Lung (tissue), 12 donors: Measurements from ENCODE around the gene FSTL5. TPM values are rescaled to one million over a fixed set of nuclear protein-coding genes. Genes with fewer than 3 reads are reported as not detected.

Experiments used
- ATAC-seq: fragments of 200-7000 bp; cut with Tn5 transposase; one replicate; pipeline ENCODE4 v1.9.1; 2020; ENCODE audit warnings: moderate number of reproducible peaks; ENCODE audit not compliant: insufficient read depth, low FRiP score
- DNase-seq, 3 donors: peaks; one replicate each; pipeline ENCODE4 v3.0.0-alpha.2; 2013 to 2017
- H3K27ac ChIP-seq, 2 donors: one replicate each; pipeline ENCODE4 v1.5.1; 2013; ENCODE audit warnings: mild to moderate bottlenecking in 2 of 2, moderate library complexity in 2 of 2, control low read depth in 1 of 2, inconsistent platforms in 1 of 2, low read depth in 1 of 2, low read length in 1 of 2
- H3K27me3 ChIP-seq, 3 donors: one replicate each; pipeline ENCODE4 v1.5.1; 2013; ENCODE audit warnings: low read length in 2 of 3; ENCODE audit not compliant: control insufficient read depth in 3 of 3, insufficient read depth in 3 of 3
- H3K36me3 ChIP-seq, 4 donors: one replicate each; pipeline ENCODE4 v1.5.1; 2013; ENCODE audit warnings: low read length in 4 of 4, mild to moderate bottlenecking in 1 of 4, moderate library complexity in 1 of 4; ENCODE audit not compliant: control insufficient read depth in 4 of 4, insufficient read depth in 4 of 4
- H3K4me1 ChIP-seq, 5 donors: one replicate each; pipeline ENCODE4 v1.5.1; 2013; ENCODE audit warnings: low read length in 5 of 5, mild to moderate bottlenecking in 2 of 5, moderate library complexity in 1 of 5; ENCODE audit not compliant: control insufficient read depth in 5 of 5, insufficient read depth in 5 of 5
- H3K4me3 ChIP-seq: one replicate; pipeline ENCODE4 v1.5.1; 2013; ENCODE audit warnings: mild to moderate bottlenecking, control low read depth, moderate library complexity
- H3K9ac ChIP-seq, 2 donors: one replicate each; pipeline ENCODE4 v1.5.1; 2013; ENCODE audit warnings: low read length in 2 of 2, control low read depth in 1 of 2; ENCODE audit not compliant: insufficient read depth in 1 of 2
- H3K9me3 ChIP-seq, 4 donors: one replicate each; pipeline ENCODE4 v1.5.1; 2013; ENCODE audit warnings: low read length in 3 of 4, mild to moderate bottlenecking in 1 of 4, moderate library complexity in 1 of 4; ENCODE audit not compliant: control insufficient read depth in 4 of 4, insufficient read depth in 3 of 4
- WGBS, 2 donors: extraction: QIAGEN DNeasy Blood & Tissue Kit; methylation state at CpG; one replicate each; pipeline ENCODE4 v1.1.7; 2013; 5-methylcytosine and 5-hydroxymethylcytosine counted together
- polyA plus RNA-seq, 2 donors: library from polyadenylated mRNA; stranded (reverse); fragments of 200-250 nt; gene quantifications; one replicate each; pipeline ENCODE4 v1.2.1, GENCODE V29; 2013
- total RNA-seq, 2 donors: library from RNA; depleted of rRNA in 1 of 2; stranded (reverse); fragments of >200 nt in 1 of 2; gene quantifications; one replicate each; pipeline ENCODE4 v1.2.1, GENCODE V29; 2014 to 2021
- TF ChIP-seq, protein P1 (sequence below): IDR thresholded peaks from 2 replicates; pipeline ENCODE4 v1.5.1; 2012; ENCODE audit warnings: mild to moderate bottlenecking; ENCODE audit errors: control extremely low read depth, extremely low read depth
- donor health status: control.
- donor health status: control.
- donor health status: Bipolar disorder and iron deficiency.
- donor health status: healthy.
- donor health status: DM: yes; HTN: yes; CAD: no.

Gene FSTL5
- total and polyA plus RNA-seq, 4 donors: 0.23 TPM; not detected in 3

DNA sequence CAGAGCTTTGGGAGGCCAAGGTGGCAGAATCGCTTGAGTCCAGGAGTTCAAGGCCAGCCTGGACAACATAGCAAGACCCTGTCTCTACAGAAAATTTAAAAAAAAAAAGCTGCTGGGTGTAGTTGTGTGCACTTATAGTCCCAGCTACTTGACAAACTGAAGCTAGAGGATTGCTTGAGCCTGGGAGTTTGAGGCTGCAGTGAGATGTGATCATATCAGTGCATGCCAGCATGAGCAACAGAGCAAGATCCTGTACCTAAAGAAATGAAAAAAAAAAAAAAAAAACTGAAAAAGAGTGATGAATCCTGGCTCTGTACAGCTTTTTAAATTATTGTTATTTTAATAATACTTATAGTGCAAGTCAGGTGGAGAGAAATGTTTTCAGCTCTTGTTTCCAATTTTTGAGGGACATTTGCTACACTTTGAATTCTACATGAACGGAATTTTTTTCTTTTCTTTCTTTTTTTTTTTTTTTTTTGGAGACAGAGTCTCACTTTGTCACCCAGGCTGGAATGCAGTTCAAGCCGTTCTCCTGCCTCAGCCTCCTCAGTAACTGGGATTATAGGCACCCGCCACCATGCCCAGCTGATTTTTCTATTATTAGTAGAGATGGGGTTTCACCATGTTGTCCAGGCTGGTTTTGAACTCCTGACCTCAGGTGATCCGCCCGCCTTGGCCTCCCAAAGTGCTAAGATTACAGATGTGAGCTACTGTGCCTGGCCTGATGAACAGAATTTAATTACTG lies 215.6 kb downstream of the FSTL5 start:
- H3K4me3 ChIP-seq: no peak overlapping the region
- H3K36me3 ChIP-seq: no peaks in the 10 kb centered on the region
- H3K4me1 ChIP-seq: no peaks in the 10 kb centered on the region
- H3K27ac ChIP-seq: no peak overlapping the region
- TF ChIP-seq, protein P1, sequence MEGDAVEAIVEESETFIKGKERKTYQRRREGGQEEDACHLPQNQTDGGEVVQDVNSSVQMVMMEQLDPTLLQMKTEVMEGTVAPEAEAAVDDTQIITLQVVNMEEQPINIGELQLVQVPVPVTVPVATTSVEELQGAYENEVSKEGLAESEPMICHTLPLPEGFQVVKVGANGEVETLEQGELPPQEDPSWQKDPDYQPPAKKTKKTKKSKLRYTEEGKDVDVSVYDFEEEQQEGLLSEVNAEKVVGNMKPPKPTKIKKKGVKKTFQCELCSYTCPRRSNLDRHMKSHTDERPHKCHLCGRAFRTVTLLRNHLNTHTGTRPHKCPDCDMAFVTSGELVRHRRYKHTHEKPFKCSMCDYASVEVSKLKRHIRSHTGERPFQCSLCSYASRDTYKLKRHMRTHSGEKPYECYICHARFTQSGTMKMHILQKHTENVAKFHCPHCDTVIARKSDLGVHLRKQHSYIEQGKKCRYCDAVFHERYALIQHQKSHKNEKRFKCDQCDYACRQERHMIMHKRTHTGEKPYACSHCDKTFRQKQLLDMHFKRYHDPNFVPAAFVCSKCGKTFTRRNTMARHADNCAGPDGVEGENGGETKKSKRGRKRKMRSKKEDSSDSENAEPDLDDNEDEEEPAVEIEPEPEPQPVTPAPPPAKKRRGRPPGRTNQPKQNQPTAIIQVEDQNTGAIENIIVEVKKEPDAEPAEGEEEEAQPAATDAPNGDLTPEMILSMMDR: no peak
- H3K27me3 ChIP-seq: no peaks in the 10 kb centered on the region
- ATAC-seq (no peak), DNase-seq (no peak)
- H3K9me3 ChIP-seq: no peaks in the 10 kb centered on the region
- no peak overlapping the region for H3K9ac ChIP-seq
- 89 to 90% methylated on average over 6 of the region's 6 CpGs for WGBS, 2 donors

DNA sequence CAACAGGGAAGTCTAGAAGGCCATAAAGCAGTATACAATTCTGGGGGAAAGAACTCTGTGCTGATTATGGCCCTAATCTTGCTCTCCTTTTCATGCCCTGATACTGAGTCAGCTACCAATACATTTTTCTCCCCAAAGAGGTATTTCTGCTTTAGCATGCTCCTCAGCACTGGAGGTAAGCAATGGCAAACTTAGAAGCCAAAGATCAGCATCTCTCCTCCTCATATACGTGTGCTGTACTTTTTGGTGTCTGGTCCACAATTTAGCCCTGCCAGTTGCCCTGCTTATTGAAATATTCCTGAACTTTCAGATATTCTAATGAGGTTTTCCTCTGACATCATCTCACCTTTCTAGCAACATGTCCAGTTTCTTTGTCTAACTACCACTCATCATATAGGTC lies 226.2 kb downstream of the FSTL5 start:
- Histone ChIP-seq H3K4me3 (no peak overlapping the region), H3K36me3 (no peaks in the 10 kb centered on the region), H3K27me3 (no peaks in the 10 kb centered on the region), H3K27ac (no peak overlapping the region), H3K4me1 (no peaks in the 10 kb centered on the region), H3K9ac (no peak overlapping the region), H3K9me3 (no peaks in the 10 kb centered on the region)
- TF ChIP-seq, protein P1: no peak
- ATAC-seq (no peak), DNase-seq (no peak)
- 76 to 84% methylated on average over 1 of the region's 1 CpG for WGBS, 2 donors

DNA sequence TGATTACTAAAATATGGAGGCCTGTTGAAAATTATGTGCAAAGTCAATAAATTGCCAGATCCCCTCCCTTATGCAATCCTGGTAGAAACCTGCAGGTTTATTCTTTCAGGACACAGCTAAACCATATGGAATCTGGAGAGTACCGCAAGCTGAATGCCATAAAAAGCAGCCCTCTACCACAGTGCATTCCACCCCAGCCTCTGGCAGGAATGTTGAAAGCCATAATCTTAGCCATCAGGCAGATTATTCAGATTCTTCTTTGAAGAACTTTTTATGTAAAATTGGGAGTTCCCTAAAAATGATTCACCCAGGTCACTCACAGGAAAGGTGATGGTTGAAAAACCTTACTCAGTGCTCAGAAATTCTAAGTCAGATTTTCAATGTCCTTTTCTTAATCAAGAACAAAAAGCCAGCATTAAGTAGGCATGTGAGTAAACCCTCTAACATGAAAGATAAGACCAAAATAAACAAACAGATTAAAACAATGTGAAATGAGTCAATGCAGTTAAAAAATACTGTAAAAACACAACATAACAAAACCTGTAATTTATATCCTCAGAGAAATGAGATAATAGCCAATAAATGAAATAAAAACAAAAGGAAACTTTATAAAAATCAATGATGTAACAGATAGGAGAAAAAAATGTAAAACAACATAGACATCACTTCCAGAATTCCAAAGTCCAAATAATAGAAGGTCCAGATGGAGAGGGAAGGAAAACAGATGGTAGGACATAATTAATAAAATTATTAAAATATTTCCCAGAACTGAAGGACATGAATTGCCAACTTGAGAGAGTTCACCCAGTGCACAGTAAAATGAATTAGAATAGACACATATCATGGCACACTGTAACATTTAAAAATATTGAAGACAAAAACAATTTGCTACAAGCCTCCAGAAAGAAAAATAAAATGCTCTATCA lies 226.9 kb downstream of the FSTL5 start:
- WGBS, 2 donors: 85 to 87% methylated on average over 1 of the region's 1 CpG
- Histone ChIP-seq H3K9ac (no peak overlapping the region), H3K4me1 (no peaks in the 10 kb centered on the region), H3K4me3 (no peak overlapping the region), H3K36me3 (no peaks in the 10 kb centered on the region), H3K27ac (no peak overlapping the region), H3K9me3 (no peaks in the 10 kb centered on the region), H3K27me3 (no peaks in the 10 kb centered on the region)
- ATAC-seq (no peak), DNase-seq (no peak)
- TF ChIP-seq, protein P1: no peak
